ENCODE measurements around the gene DPP3. TPM values are rescaled to one million over a fixed set of nuclear protein-coding genes. Genes with fewer than 3 reads are reported as not detected.

Gene DPP3
- total RNA-seq, 4 donors from 2014 or later, result 12.2 to 23.0 (median 22.2) TPM

DNA sequence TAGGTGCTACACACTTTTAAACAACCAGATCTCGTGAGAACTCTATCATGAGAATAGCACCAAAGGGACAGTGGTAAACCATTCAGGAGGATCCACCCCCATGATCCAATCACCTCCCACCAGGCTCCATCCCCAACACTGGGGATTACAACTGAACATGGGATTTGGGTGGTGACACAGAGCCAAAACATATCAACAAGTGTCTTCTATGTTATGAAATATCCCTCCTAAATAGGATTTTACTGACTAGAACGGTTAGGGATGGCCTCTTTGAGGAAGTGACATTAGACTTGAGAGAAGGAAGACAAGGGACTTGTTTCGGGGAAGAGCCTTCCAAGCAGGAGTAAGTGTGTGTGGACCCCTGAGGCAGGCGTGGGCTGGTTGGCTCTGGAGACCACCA lies 29.7 kb upstream of the DPP3 start:
- H3K4me3 ChIP-seq, result no peak overlapping the region
- WGBS, result 74% methylated on average over 4 of the region's 4 CpGs
- H3K36me3 ChIP-seq, result no peaks in the 10 kb centered on the region
- H3K9me3 ChIP-seq, result no peaks in the 10 kb centered on the region
- DNase-seq (ENCODE audit: low spot score in 2 of 2), result no peak
- no peaks in the 10 kb centered on the region for H3K27me3 ChIP-seq
- no peaks in the 10 kb centered on the region for H3K4me1 ChIP-seq
- no peak overlapping the region for H3K27ac ChIP-seq
- TF ChIP-seq, protein P1, sequence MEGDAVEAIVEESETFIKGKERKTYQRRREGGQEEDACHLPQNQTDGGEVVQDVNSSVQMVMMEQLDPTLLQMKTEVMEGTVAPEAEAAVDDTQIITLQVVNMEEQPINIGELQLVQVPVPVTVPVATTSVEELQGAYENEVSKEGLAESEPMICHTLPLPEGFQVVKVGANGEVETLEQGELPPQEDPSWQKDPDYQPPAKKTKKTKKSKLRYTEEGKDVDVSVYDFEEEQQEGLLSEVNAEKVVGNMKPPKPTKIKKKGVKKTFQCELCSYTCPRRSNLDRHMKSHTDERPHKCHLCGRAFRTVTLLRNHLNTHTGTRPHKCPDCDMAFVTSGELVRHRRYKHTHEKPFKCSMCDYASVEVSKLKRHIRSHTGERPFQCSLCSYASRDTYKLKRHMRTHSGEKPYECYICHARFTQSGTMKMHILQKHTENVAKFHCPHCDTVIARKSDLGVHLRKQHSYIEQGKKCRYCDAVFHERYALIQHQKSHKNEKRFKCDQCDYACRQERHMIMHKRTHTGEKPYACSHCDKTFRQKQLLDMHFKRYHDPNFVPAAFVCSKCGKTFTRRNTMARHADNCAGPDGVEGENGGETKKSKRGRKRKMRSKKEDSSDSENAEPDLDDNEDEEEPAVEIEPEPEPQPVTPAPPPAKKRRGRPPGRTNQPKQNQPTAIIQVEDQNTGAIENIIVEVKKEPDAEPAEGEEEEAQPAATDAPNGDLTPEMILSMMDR (IDR thresholded peaks at IDR 0.05), result no peak
- no peak for TF ChIP-seq EP300 (IDR thresholded peaks at IDR 0.05)
- TF ChIP-seq POLR2A (IDR thresholded peaks at IDR 0.05), result no peak
- TF ChIP-seq POLR2AphosphoS5 (IDR thresholded peaks at IDR 0.05), result no peak

- H3K4me3 ChIP-seq, result no peak overlapping the region
- 96% methylated on average over 4 of the region's 4 CpGs for WGBS
- no peak overlapping the region for H3K27ac ChIP-seq
- no peak for TF ChIP-seq POLR2AphosphoS5 (IDR thresholded peaks at IDR 0.05)
- TF ChIP-seq POLR2A (IDR thresholded peaks at IDR 0.05), result no peak
- TF ChIP-seq, protein P1 (IDR thresholded peaks at IDR 0.05), result no peak
- TF ChIP-seq EP300 (IDR thresholded peaks at IDR 0.05), result no peak
- H3K9me3 ChIP-seq, result no peaks in the 10 kb centered on the region
- no peaks in the 10 kb centered on the region for H3K4me1 ChIP-seq
- H3K36me3 ChIP-seq, result no peaks in the 10 kb centered on the region
- H3K27me3 ChIP-seq, result no peaks in the 10 kb centered on the region
- DNase-seq (ENCODE audit: low spot score in 2 of 2), result no peak
Measured at GRCh38 chr11:66451663-66452062, 28.6 kb upstream of the DPP3 start.

- H3K4me3 ChIP-seq, result no peak overlapping the region
- no peak for DNase-seq (ENCODE audit: low spot score in 2 of 2)
- H3K36me3 ChIP-seq, result no peaks in the 10 kb centered on the region
- TF ChIP-seq POLR2A (IDR thresholded peaks at IDR 0.05), result no peak
- no peak for TF ChIP-seq POLR2AphosphoS5 (IDR thresholded peaks at IDR 0.05)
- no peak for TF ChIP-seq EP300 (IDR thresholded peaks at IDR 0.05)
- H3K27ac ChIP-seq, result no peak overlapping the region
- H3K4me1 ChIP-seq, result no peaks in the 10 kb centered on the region
- 21% methylated on average over 6 of the region's 6 CpGs for WGBS
- H3K9me3 ChIP-seq, result no peaks in the 10 kb centered on the region
- no peaks in the 10 kb centered on the region for H3K27me3 ChIP-seq
Measured at GRCh38 chr11:66454247-66454646, 26.0 kb upstream of the DPP3 start.

GRCh38 chr11:66454828-66455227 lies 25.4 kb upstream of the DPP3 start:
- 69% methylated on average over 3 of the region's 3 CpGs for WGBS
- no peak overlapping the region for H3K27ac ChIP-seq
- no peak overlapping the region for H3K4me3 ChIP-seq

GRCh38 chr11:66457826-66458225 lies 22.4 kb upstream of the DPP3 start:
- Histone ChIP-seq H3K36me3 (no peaks in the 10 kb centered on the region), H3K4me1 (no peaks in the 10 kb centered on the region), H3K9me3 (no peaks in the 10 kb centered on the region), H3K27me3 (no peaks in the 10 kb centered on the region), H3K4me3 (no peak overlapping the region), H3K27ac (no peak overlapping the region)
- TF ChIP-seq POLR2A (IDR thresholded peaks at IDR 0.05), result no peak
- TF ChIP-seq POLR2AphosphoS5 (IDR thresholded peaks at IDR 0.05), result no peak
- no peak for TF ChIP-seq EP300 (IDR thresholded peaks at IDR 0.05)
- TF ChIP-seq, protein P1 (IDR thresholded peaks at IDR 0.05), result no peak
- DNase-seq (ENCODE audit: low spot score in 2 of 2), result no peak
- WGBS, result 87% methylated on average over 6 of the region's 6 CpGs

More at GRCh38 chr11:66454828-66455227, 25.4 kb upstream of the DPP3 start:
- no peaks in the 10 kb centered on the region for H3K9me3 ChIP-seq
- DNase-seq (ENCODE audit: low spot score in 2 of 2), result no peak
- H3K27me3 ChIP-seq, result no peaks in the 10 kb centered on the region
- no peaks in the 10 kb centered on the region for H3K4me1 ChIP-seq
- H3K36me3 ChIP-seq, result no peaks in the 10 kb centered on the region
- TF ChIP-seq, protein P1 (IDR thresholded peaks at IDR 0.05), result no peak

DNA sequence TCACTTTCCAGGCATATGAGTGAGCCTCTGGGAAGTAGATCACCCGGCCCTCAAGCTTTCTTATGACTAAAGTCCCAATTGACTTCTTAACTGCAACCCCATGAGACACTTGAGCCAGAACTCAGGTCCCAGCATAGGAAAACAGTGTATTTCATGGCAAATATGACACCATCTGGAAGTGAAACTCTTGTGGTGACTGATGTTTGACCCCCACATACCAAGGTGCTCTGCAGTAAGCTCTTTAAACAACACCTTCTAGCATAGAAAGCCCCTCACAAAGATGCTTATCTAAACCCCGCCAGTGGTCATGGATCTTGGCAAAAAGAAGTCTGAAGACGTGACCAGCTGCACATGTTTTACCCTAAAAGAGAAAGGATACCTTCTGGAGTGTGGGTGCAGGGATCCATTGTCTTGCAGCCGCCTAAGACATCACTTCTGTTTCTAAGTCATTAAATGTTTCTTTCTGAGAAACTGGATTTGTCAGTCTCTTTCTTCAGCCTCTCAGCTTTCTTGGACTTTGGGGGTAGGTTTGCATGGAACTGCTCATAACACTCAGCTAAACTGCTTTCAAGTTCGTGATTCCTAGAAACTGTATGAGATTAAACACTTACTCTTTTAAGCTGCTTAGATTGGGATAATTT lies 21.0 kb upstream of the DPP3 start:
- H3K27me3 ChIP-seq, result no peaks in the 10 kb centered on the region
- 80% methylated on average over 5 of the region's 5 CpGs for WGBS
- no peak overlapping the region for H3K4me3 ChIP-seq
- no peak overlapping the region for H3K27ac ChIP-seq
- no peak for DNase-seq (ENCODE audit: low spot score in 2 of 2)
- H3K4me1 ChIP-seq, result no peaks in the 10 kb centered on the region
- TF ChIP-seq POLR2AphosphoS5 (IDR thresholded peaks at IDR 0.05) (no peak), POLR2A (IDR thresholded peaks at IDR 0.05) (no peak), EP300 (IDR thresholded peaks at IDR 0.05) (no peak)
- TF ChIP-seq, protein P1 (IDR thresholded peaks at IDR 0.05), result no peak
- no peaks in the 10 kb centered on the region for H3K36me3 ChIP-seq
- no peaks in the 10 kb centered on the region for H3K9me3 ChIP-seq

All from suprapubic skin (tissue), 4 donors.